ENCODE results near the gene ZNF41. TPM values are rescaled to one million over a fixed set of nuclear protein-coding genes. Genes with fewer than 3 reads are reported as not detected.
"Not testable (repeated sequence)": the region's sequence is repeated elsewhere in the genome, so short reads cannot be mapped to it uniquely, and the experiment has no call there.

ZNF41 gene
- total RNA-seq, 6 experiments from 2014 or later: 6.0 to 8.2 (median 6.7) TPM

DNA sequence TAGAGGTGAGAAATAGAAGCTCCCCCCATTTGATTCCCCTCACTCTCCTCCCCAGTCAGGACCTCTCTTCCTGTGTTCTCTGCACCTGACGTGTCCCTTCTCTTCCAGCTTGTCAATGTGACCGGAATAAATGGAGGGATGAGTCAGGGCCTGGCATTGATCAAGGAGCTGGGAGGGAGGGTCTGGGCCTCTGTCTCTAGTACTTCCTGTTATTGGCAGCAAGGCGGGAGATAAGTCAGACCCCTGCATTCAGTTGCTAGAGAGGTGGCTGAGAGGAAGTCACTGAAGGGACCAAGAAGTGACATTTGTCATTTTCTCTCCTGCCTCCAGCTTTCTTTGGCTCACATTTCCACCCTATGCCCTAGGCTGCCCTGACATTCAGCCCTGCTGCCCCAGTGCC lies 35.1 kb upstream of the ZNF41 start:
- Mint-ChIP-seq H3K4me3 (no peak overlapping the region), H3K27me3 (ENCODE audit: insufficient read depth) (no peaks in the 10 kb centered on the region; the same call in 1 of the 2 replicates), H3K4me1 (ENCODE audit: low read depth) (peaks cover 34% of the 10 kb centered on the region), H3K9me3 (no peaks in the 10 kb centered on the region), H3K36me3 (ENCODE audit: low read depth) (no peaks in the 10 kb centered on the region), H3K27ac (no peak overlapping the region)
- no peak for DNase-seq
- TF ChIP-seq, protein P1, sequence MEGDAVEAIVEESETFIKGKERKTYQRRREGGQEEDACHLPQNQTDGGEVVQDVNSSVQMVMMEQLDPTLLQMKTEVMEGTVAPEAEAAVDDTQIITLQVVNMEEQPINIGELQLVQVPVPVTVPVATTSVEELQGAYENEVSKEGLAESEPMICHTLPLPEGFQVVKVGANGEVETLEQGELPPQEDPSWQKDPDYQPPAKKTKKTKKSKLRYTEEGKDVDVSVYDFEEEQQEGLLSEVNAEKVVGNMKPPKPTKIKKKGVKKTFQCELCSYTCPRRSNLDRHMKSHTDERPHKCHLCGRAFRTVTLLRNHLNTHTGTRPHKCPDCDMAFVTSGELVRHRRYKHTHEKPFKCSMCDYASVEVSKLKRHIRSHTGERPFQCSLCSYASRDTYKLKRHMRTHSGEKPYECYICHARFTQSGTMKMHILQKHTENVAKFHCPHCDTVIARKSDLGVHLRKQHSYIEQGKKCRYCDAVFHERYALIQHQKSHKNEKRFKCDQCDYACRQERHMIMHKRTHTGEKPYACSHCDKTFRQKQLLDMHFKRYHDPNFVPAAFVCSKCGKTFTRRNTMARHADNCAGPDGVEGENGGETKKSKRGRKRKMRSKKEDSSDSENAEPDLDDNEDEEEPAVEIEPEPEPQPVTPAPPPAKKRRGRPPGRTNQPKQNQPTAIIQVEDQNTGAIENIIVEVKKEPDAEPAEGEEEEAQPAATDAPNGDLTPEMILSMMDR (IDR thresholded peaks at IDR 0.05): no peak

DNA sequence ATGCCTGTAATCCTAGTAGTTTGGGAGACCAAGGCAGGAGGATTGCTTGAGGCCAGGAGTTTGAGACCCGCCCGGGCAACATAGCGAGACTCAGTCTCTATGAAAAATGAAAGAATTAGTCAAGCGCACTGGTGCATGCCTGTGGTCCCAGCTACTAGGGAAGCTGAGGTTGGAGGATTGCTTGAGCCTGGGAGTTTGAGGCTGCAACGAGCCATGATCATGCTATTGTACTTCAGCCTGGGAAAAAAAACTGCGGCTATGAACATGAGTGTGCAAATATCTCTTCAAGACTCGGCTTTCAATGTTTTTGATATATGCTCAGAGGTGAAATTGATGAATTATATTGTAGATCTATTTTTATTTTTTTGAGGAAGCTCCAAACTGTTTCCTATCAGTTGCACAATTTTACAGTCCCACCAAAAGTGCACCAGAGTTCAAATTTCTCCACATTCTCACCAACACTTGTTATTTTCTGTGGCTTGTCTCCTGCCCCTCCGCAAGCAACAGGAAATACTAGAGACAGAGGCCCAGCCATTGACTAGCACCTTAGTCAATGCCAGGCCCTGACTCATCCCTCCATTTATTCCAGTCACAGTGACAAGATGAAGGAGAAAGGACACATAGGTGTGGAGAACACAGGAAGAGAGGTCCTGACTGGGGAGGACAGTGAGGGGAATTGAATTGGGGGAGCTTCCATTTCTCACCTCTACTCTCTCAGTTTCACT lies 33.1 kb upstream of the ZNF41 start:
- no peaks in the 10 kb centered on the region for H3K9me3 Mint-ChIP-seq
- H3K4me1 Mint-ChIP-seq (ENCODE audit: low read depth): peaks cover 38% of the 10 kb centered on the region
- DNase-seq: peak; percentile 45
- TF ChIP-seq, protein P1 (IDR thresholded peaks at IDR 0.05): no peak
- no peaks in the 10 kb centered on the region; the same call in 1 of the 2 replicates for H3K27me3 Mint-ChIP-seq (ENCODE audit: insufficient read depth)
- peak overlapping the region; percentile 67 for H3K27ac Mint-ChIP-seq
- H3K4me3 Mint-ChIP-seq: no peak overlapping the region
- no peaks in the 10 kb centered on the region for H3K36me3 Mint-ChIP-seq (ENCODE audit: low read depth)

DNA sequence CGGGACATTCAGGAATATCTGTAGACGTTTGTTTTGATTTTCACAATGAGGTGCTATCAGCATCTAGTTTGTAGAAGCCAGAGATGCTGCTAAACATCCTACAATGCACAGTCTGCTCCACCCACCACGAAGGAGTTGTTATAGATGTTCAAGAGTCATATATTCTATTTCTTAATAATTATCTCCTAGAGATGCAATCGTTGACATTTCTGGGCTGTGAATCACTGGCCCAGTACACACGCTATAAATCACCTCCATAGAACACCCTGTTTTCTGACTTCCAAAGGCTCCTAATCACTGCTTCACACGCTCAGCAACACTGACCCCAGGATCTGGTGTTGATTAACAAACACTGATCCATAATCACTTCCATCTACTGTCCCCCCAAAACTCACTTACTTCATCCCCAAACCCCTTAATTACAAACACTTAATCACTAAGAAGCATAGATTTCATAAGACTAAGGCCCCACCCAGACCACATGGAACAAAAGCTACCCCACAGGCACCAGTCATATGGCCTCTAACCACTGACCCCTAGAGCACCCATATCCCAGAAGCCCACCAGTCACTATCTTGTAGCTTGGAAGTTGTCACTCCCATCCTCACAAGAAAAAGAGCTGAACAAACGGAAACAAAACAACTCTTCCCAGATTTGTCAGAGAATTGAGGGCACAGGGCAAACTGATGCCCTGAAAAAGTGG lies 31.7 kb upstream of the ZNF41 start:
- Mint-ChIP-seq H3K4me1 (ENCODE audit: low read depth) (peaks cover 38% of the 10 kb centered on the region), H3K9me3 (no peaks in the 10 kb centered on the region), H3K36me3 (ENCODE audit: low read depth) (no peaks in the 10 kb centered on the region), H3K4me3 (peak overlapping the region; percentile 86), H3K27ac (peak overlapping the region; percentile 59), H3K27me3 (ENCODE audit: insufficient read depth) (no peaks in the 10 kb centered on the region; the same call in 1 of the 2 replicates)
- peak; percentile 60 for DNase-seq
- TF ChIP-seq, protein P1 (IDR thresholded peaks at IDR 0.05): no peak

DNA sequence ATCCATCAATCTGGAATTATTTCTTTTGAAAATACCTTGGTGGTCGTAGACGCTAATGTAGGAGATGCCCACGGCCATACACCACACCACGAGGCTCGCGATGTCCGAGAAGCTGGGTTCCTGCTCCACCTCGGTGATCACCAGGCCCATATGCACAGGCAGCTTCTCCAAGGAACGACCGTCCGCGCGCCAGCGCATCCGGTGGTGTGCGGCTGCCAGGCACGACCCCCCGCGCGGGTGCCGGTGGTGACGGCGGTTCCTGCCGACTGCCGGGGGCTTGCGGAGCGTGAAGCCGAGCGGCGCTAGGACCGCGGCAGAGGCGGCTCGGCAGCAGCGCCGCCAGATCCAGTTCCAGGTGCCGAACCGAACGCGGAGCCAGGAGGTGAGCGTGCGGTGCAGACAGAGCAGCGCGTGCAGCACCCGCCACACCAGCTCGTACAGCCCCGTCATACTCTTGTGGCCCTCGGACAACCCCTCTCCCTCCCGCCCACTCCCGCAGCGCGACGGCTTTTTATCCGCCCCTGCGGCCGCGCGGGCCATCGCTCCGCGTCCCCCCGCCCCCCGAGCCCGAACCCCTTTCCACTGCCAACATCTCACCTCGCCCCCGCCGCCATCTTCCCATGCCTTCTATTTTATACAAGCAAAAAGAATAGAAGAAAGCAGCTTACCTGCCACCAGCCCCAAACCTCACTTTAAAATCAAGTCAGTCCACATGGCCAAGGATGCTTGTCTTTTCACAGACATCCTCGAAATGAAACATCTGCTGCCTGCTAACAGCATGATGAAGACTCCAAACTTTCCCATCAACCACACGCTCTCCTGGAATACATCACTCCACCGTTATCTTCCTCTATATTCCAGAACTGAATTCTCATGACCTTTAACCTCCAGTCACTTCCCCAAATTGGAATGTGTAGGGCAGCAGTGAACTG lies 30.3 kb upstream of the ZNF41 start:
- not testable (repeated sequence) for DNase-seq; H3K36me3 Mint-ChIP-seq (ENCODE audit: low read depth); H3K9me3 Mint-ChIP-seq; H3K27me3 Mint-ChIP-seq (ENCODE audit: insufficient read depth)
- Mint-ChIP-seq H3K4me3 (peak overlapping the region; percentile 86), H3K27ac (peak overlapping the region; percentile 53; the same call in 1 of the 2 replicates), H3K4me1 (ENCODE audit: low read depth) (peaks cover 38% of the 10 kb centered on the region)

DNA sequence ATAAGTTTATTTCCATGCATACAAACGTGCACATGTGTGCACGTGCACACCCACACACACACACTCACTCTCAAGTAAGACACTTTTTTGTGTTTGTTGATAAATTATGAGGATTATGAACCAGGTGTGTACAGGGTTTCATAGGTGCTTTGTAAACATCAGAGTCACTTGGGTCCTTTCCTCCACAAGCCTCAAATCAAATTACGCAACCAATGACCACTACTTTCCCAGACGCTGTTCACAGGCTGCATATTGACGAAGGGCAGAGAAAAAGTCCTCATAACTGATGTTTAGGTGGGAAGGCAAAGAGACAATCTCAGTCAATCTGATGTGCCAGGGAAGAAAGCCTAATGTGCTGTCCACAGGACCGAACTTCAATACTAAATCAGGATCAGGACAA lies 29.4 kb upstream of the ZNF41 start:
- H3K27ac Mint-ChIP-seq; DNase-seq; H3K9me3 Mint-ChIP-seq; H3K27me3 Mint-ChIP-seq (ENCODE audit: insufficient read depth); H3K36me3 Mint-ChIP-seq (ENCODE audit: low read depth): not testable (repeated sequence)
- Mint-ChIP-seq H3K4me1 (ENCODE audit: low read depth) (peaks cover 38% of the 10 kb centered on the region), H3K4me3 (peak overlapping the region; percentile 66)

DNA sequence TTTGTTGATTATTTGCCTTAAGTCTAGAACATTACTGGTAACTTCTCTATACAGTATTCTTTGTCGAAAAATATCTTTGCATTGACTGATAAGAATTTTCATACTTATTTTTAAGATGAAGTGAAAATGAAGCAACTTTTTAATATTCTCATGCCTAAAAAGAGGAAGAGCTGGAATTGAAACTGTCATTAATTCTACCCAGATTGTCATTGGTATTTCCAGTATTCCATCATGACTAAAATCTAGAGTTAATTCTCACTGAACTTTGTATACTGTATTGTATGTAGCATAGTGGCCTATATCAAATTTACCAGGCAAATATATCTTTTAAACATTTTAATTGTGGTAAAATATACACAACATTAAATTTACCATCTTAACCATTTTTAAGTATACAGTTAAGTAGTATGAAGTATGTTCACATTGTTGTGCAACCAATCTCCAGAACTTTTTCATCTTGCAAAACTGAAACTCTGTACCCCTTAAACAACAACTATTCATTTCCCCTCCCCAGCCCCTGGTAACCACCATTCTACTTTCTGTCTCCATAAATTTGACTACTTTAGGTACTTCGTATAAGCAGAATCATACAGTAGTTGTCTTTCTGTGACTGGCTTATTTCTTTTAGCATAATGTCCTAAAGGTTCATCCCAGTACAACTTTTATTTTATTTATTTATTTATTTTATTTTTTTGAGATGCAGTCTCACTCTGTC lies 24.3 kb upstream of the ZNF41 start:
- H3K4me1 Mint-ChIP-seq (ENCODE audit: low read depth): peaks cover 11% of the 10 kb centered on the region
- no peak for DNase-seq
- no peaks in the 10 kb centered on the region for H3K9me3 Mint-ChIP-seq
- H3K4me3 Mint-ChIP-seq: no peak overlapping the region
- no peak overlapping the region for H3K27ac Mint-ChIP-seq
- TF ChIP-seq, protein P1 (IDR thresholded peaks at IDR 0.05): no peak
- H3K36me3 Mint-ChIP-seq (ENCODE audit: low read depth): no peaks in the 10 kb centered on the region
- H3K27me3 Mint-ChIP-seq (ENCODE audit: insufficient read depth): no peaks in the 10 kb centered on the region; the same call in 1 of the 2 replicates
